ENCODE measurements around the gene PSMG2.
"Not testable (repeated sequence)": the region's sequence is repeated elsewhere in the genome, so short reads cannot be mapped to it uniquely, and the experiment has no call there.

The PSMG2 gene

DNA sequence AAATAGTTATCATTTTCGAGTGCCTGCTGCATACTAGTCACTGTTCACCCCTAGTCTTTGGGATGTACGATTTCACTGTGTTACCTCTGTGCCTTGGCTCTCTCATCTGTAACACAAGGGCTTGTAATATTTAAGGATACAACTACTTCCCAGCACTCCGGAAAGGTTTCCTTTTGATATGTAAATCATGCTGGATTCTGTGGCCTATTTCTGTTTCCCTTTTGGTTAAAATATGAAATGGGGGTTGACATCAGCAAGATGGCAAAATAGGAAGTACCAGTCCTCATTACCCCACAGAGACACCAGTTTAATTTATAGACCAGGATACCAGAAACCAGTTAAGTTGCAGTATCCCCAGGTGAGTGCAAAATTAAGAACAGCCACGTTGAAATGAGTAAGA lies 23.5 kb downstream of the PSMG2 start:
- DNase-seq, result no peak

DNA sequence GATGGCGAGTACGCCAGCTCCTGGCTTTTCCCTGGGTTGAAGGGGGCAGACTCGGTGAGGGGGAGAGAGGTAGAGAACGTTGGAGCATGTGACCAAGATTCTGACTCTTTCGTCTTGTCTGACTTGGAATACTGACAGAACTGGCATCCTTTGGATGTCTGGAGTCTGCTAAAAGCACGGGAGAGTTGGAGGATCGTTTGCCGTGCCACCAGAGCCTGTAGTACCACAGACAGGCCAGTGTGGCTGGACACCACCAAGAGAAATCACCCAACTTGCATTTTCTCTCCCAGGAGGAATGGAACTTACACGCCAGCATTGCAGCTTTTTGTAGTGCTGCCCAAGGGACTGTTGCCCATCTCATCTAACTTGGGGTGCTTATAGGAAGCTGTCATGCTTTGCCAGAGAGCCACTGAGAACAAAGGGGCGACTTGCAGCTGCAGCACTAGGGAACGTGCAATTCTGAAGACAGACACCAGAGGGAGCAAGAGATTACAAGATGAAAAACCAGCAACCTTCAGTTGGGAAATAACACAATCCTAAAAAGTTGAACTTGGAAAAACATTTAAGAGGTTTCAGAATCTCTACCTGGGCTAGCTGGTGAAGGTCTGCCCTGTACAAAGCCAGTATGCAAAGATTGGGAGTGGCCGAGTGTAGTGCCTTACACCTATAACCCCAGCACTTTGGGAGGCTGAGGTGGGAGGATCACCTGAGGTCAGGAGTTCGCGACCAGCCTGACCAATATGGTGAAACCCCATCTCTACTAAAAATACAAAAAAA lies 24.1 kb downstream of the PSMG2 start:
- DNase-seq, result peak; percentile 66

GRCh38 chr18:12737243-12737902 lies 34.5 kb downstream of the PSMG2 start:
- DNase-seq, result no peak

DNA sequence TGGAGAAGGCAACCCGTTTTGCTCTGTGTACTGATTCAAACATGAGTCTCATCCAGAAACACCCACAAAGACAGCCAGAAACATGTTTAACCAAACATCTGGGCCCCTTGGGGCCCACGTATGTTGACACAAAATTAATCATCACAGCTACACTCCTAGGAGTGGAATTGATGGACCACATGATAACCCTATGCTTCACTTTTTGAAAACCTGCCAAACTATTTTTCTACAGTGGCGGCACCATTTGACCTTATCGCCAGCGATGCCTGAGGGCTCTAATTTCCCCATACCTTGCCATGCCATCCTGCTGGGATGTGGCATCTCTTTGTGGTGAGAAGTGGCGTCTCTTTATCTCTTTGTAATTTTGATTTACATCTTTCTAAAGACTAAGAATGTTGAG lies 38.5 kb downstream of the PSMG2 start:
- DNase-seq, result no peak

GRCh38 chr18:12742453-12742852 lies 39.6 kb downstream of the PSMG2 start:
- no peak for DNase-seq

DNA sequence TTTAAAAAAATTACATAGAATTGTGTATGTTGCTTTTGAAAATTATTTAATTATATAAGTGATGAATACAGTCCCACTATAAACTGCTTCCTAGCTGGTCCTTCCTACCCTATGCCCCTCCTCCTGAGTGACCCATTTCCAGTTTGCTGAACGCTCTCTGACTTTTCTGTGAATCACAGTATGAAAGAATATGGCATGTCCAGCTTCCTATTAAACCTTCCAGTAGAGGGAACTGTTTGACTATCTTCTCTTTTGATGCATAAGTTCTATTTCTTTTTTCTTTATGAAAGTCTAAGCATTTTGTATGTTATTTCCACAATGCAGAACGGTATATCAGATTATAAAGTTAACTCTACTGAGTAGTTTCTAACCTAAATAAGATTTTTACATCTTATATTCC lies 41.3 kb downstream of the PSMG2 start:
- peak; percentile 74 for DNase-seq

DNA sequence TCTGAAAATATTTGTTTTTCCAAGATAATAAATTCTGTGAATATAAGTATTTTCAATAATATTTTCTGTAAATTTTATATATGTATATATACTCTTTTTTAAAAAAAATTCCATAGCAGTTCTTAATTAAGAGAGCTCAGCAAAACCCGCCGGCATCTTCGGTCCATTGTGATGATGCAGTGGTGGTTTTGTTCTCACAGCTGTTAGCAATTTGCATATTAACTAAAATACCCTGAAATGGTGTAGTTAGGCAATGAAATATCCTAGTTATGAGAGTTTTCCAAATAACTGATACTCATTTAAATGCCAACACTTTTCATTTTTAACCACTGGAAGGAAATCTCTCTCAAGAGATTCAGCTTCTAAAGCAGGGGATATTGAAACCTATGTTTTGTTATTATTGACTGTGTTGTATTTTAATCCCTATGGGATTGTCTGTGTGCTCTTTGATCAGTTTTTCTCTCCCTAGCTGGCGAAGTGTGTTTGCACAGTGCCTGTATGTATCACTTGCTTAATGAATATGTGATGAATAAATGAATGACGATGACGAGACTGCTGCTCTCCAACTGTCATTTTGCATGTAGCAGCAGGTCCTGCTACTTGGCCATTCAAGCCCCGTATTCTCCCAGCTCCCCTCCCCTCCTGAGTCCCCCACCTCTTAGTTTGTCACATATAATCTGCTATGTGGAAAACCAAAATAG lies 42.4 kb downstream of the PSMG2 start:
- no peak for DNase-seq

DNA sequence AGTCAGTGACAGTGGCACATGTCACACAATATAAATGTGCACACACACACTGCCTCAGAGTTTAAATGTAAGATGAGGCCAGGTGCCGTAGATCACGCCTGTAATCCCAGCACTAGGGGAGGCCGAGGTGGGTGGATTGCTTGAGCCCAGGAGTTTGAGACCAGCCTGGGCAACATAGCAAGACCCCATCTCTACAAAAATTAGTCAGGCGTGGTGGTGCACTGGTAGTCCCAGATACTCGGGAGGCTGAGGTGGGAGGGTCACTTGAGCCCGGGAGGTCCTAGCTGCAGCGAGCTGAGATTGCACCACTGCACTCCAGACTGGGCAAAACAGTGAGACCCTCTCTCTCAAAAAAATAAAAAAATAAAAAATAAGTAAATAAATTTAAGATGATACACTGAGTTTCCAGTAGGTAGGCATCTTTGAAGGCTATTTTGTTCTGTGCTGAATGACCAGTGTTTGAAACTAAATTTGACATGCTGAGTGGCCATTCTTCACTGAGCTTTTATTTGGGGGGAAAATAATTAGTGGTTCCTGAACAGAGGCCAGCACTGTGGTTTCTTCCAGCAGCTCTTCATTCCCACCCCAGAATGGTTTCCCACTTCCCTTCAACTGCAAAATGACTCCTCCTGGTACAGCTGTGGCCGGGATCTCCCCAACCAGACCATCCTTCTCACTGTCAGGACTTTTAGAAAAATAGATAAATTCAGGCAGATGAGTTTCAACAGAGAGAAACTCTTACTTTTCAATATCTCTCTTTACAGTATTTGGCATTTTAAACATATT lies 44.9 kb downstream of the PSMG2 start:
- DNase-seq, result no peak

DNA sequence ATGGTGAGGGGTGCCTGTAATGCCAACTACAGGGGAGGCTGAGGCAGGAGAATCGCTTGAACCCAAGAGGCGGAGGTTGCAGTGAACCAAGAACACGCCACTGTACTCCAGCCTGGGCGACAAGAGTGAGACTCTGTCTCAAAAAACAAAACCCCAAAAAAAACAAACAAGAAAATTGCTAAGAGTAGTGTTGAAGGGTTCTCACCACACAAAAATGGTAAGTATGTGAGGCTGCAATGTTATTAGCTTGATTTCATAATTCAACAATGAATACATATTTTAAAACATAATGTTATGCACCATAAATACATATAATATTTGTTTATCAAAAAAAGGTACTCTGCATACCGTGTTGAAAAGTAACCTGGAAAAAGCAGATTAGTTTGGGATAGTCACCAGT lies 45.8 kb downstream of the PSMG2 start:
- DNase-seq, result no peak

DNA sequence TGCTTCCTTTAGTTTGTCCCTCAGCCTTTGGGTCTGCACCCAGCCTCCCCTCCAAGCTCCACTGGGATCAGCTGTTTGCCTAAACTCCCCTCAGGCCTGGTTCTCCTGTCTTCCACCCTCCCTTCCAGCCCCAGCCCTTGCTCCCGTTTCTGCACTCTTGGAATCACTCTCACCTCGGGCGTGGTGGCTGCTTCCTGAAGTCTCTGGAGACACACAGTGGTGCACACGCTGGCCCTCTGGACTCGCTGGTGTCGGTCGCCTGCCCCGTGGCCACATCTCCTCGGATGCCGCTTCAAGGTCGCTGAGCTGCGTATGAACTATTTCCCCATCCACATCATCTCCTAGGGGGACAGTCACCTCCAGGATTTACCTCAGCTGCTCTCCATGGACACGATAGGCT lies 46.3 kb downstream of the PSMG2 start:
- DNase-seq, result no peak

- DNase-seq, result no peak
Measured at GRCh38 chr18:12750076-12750714, 47.4 kb downstream of the PSMG2 start.

- no peak for DNase-seq
Measured at GRCh38 chr18:12750715-12751502, 48.1 kb downstream of the PSMG2 start.

DNA sequence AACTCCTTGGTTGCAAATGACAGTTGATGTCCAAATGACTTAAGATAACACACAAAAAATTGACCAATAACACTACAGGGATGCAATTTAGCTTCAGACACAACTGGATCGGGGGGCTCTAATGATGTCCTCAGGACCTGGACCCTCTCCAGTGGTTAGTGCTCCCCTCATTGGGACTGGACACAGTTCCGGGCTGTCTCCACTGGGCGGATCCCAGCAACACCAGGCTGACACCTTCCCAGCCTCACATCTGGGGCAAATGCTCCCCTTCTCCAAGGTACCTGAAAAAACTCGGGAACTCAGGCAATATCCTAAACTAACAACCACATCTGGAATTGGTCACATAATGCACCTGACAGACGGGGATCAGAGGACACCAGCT lies 48.7 kb downstream of the PSMG2 start:
- DNase-seq, result no peak

- DNase-seq, result no peak
Measured at GRCh38 chr18:12751891-12752290, 49.0 kb downstream of the PSMG2 start.

DNA sequence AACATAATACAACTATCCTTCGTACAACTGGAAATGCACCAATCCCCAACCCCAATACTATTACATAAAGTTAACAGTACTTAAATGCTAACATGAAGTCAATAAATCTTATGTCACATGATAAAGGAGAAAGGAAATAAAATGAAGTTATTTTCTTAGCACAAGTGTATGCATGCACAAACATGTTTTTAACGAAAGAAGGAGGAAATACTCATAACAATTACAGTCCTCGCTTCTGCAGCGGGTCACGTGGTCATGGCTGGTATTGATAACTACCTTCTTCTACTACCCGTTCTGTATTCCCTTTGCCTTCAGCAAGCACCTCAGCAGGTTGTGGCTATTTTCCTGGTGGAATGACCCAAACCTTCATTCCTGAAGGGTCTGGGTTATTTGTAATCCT lies 51.7 kb downstream of the PSMG2 start:
- DNase-seq, result no peak

DNA sequence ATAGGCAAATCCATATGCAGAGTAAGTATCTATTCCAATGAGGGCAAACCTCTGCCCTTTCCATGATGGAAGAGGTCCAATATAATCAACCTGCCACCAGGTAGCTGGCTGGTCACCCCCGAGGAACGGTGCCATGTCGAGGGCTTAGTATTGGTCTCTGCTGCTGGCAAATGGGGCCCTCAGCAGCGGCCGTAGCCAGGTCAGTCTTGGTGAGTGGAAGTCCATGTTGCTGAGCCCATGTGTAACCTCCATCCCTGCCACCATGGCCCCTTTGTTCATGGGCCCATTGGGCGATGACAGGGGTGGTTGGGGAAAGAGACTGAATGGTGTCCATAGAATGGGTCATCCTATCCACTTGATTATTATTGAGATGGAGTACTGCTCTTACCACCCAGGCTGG lies 52.8 kb downstream of the PSMG2 start:
- not testable (repeated sequence) for DNase-seq

DNA sequence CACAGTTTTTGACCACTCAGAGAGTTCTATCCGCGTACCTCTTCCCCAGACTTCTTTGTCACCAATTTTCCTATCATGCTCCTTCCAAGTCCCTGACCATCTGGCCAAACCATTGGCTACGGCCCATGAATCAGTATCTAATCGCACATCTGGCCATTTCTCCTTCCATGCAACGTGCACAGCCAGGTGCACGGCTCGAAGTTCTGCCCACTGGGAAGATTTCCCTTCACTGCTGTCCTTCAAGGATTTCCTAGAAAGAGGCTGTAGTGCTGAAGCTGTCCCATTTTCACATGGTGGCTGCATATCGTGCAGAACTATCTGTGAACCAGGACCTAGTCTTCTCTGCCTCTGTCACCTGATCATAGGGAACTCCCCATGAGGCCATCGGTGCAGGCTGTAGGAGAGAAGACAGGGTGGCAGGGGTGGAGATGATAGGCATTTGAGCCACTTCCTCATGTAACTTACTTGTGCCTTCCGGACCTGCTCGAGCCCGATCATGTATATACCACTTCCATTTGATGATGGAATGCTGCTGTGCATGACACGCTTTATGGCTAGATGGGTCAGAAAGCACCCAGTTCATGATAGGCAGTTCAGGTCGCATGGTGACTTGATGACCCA lies 53.9 kb downstream of the PSMG2 start:
- DNase-seq, result not testable (repeated sequence)

- DNase-seq, result not testable (repeated sequence)
Measured at GRCh38 chr18:12758566-12758965, 55.7 kb downstream of the PSMG2 start.

DNA sequence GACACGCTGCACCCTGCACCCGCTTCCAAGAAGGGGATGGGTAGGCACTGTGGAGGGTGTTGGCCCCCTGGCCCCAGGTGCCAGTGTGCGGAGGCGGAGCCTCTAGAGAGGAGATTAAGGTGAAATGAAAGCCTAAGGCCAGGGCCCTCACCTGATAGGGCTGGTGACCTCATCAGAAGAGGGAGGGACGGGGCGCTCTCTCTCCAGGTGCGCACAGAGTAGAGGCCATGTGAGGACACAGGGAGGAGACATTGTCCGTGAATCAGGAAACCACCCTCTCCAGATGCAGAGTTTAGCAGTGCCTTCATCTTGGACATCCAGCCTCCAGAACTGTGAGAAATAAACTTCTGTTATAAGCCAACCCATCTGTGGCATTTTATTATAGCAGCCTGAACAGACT lies 62.3 kb downstream of the PSMG2 start:
- no peak for DNase-seq

DNA sequence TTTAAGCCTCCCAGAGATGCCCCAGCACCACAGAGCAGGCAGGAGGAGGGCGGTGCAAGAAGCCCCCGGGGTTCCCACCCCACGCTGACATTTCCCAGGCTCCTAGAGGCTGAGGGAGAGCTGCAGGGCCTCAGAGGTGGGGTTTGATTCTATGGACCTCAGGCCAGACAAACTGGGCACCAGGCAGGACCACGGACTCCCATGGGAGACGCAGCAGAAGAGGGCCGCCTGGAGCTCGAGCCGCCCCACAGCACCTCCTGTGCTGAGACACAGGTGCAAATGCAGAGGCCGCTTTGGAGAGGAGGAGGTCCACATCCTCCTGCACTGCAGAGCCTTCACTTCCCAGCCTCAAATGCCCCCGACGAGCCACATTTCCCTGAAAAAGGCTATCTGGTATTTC lies 62.7 kb downstream of the PSMG2 start:
- no peak for DNase-seq

GRCh38 chr18:12766986-12767433 lies 64.2 kb downstream of the PSMG2 start:
- DNase-seq, result no peak
